SK-MEL-5 (cell line): ENCODE measurements around the gene SNTG2. TPM values are rescaled to one million over a fixed set of nuclear protein-coding genes. Genes with fewer than 3 reads are reported as not detected.
"Not testable (repeated sequence)": the region's sequence is repeated elsewhere in the genome, so short reads cannot be mapped to it uniquely, and the experiment has no call there.

ENCODE experiments used
- DNase-seq: peaks from one replicate; pipeline ENCODE4 v3.0.0-alpha.2; 2016; ENCODE audit warnings: low read depth, low spot score
- in situ Hi-C: cut with HindIII; loops from 2 replicates; pipeline ENCODE4 v1.10.0; 2016; ENCODE audit warnings: low sequenced_read_pairs, high pct_unique_total_duplicates, low pct_unique_long_range_greater_than_20kb
- total RNA-seq: library from RNA; depleted of rRNA; stranded (reverse); fragments of >200 nt; shearing (Covaris generic); gene quantifications from 2 replicates; pipeline ENCODE4 v1.2.3, GENCODE V29; 2014

SNTG2 gene
- total RNA-seq, 1 experiment from 2014 or later, result not detected

- in situ Hi-C loops, result no loop called here
- DNase-seq, result no peak
Observed at GRCh38 chr2:1400943-1401735, 450.5 kb downstream of the SNTG2 start.

- no peak for DNase-seq
- in situ Hi-C loops, result no loop called here
Observed at GRCh38 chr2:1402064-1402463, 451.4 kb downstream of the SNTG2 start.

- in situ Hi-C loops, result no loop called here
- DNase-seq, result no peak
Observed at GRCh38 chr2:1403565-1403964, 452.9 kb downstream of the SNTG2 start.

GRCh38 chr2:1405124-1405523 is 454.5 kb downstream of the SNTG2 start:
- DNase-seq, result no peak
- in situ Hi-C loops, result no loop called here

- in situ Hi-C loops, result no loop called here
- no peak for DNase-seq
Observed at GRCh38 chr2:1405967-1406366, 455.3 kb downstream of the SNTG2 start.

GRCh38 chr2:1406434-1406833 is 455.8 kb downstream of the SNTG2 start:
- no peak for DNase-seq
- in situ Hi-C loops, result no loop called here

GRCh38 chr2:1407950-1408675 is 457.5 kb downstream of the SNTG2 start:
- in situ Hi-C loops, result no loop called here
- no peak for DNase-seq

- no peak for DNase-seq
- in situ Hi-C loops, result no loop called here
Observed at GRCh38 chr2:1413156-1413710, 462.6 kb downstream of the SNTG2 start, which contains the start of gene TPO. TSS of gene TPO (plus strand) at chr2:1413463. CDS start at chr2:1414409, 946 bp downstream.

GRCh38 chr2:1414121-1414520 is 463.5 kb downstream of the SNTG2 start:
- in situ Hi-C loops, result no loop called here
- no peak for DNase-seq

- DNase-seq, in situ Hi-C loops: not testable (repeated sequence)
Observed at GRCh38 chr2:1414901-1415300, 464.3 kb downstream of the SNTG2 start.

GRCh38 chr2:1415501-1415900 is 464.9 kb downstream of the SNTG2 start:
- no peak for DNase-seq
- in situ Hi-C loops, result no loop called here
